ENCODE measurements around the gene CLTB. TPM values are rescaled to one million over a fixed set of nuclear protein-coding genes. Genes with fewer than 3 reads are reported as not detected.

CLTB gene
- polyA plus RNA-seq, 3 donors, result 63.2 to 87.6 (median 75.2) TPM

GRCh38 chr5:176368726-176369125 lies 47.6 kb downstream of the CLTB start:
- Histone ChIP-seq H3K9ac (ENCODE audit: insufficient read depth, low read length, poor library complexity, severe bottlenecking) (no peak overlapping the region), H3K27me3 (ENCODE audit: control insufficient read depth in 2 of 2, insufficient read depth in 2 of 2, low read length in 2 of 2) (peaks cover 20 to 40% of the 10 kb centered on the region in 2 donors), H3K4me2 (replicated peaks; ENCODE audit: extremely low read depth, low read length, poor library complexity, severe bottlenecking) (no peak overlapping the region), H3K36me3 (replicated peaks in 1 of 2; ENCODE audit: control insufficient read depth in 1 of 2, insufficient read depth in 2 of 2, low read length in 2 of 2) (no peaks in the 10 kb centered on the region), H3K9me3 (replicated peaks in 1 of 2; ENCODE audit: control insufficient read depth in 1 of 2, insufficient read depth in 1 of 2, low read length in 2 of 2) (no peaks in the 10 kb centered on the region), H2AFZ (ENCODE audit: insufficient read depth, low read depth, low read length, poor library complexity, severe bottlenecking) (no peak overlapping the region), H3K27ac (ENCODE audit: low read depth in 1 of 2, low read length in 2 of 2) (no peak overlapping the region), H4K20me1 (ENCODE audit: insufficient read depth, low read length) (no peaks in the 10 kb centered on the region), H3K4me3 (replicated peaks in 1 of 3; ENCODE audit: low read depth in 2 of 3, low read length in 3 of 3) (no peak overlapping the region), H3K4me1 (ENCODE audit: control insufficient read depth in 1 of 2, insufficient read depth in 2 of 2, low read length in 2 of 2) (peaks cover 22 to 38% of the 10 kb centered on the region in 2 donors), H3K79me2 (ENCODE audit: insufficient read depth, low read length) (no peaks in the 10 kb centered on the region)
- H3K27me3 Mint-ChIP-seq (ENCODE audit: low read depth in 3 of 3), result peaks cover 32 to 45% (median 36%) of the 10 kb centered on the region in 3 donors
- WGBS (ENCODE audit: insufficient coverage), result 98% methylated on average over 11 of the region's 13 CpGs
- TF ChIP-seq, protein P1, sequence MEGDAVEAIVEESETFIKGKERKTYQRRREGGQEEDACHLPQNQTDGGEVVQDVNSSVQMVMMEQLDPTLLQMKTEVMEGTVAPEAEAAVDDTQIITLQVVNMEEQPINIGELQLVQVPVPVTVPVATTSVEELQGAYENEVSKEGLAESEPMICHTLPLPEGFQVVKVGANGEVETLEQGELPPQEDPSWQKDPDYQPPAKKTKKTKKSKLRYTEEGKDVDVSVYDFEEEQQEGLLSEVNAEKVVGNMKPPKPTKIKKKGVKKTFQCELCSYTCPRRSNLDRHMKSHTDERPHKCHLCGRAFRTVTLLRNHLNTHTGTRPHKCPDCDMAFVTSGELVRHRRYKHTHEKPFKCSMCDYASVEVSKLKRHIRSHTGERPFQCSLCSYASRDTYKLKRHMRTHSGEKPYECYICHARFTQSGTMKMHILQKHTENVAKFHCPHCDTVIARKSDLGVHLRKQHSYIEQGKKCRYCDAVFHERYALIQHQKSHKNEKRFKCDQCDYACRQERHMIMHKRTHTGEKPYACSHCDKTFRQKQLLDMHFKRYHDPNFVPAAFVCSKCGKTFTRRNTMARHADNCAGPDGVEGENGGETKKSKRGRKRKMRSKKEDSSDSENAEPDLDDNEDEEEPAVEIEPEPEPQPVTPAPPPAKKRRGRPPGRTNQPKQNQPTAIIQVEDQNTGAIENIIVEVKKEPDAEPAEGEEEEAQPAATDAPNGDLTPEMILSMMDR (IDR thresholded peaks at IDR 0.05), result no peak
- H3K27ac Mint-ChIP-seq, result no peak overlapping the region
- no peak for DNase-seq
- H3K36me3 Mint-ChIP-seq, result peaks cover 0 to 3% of the 10 kb centered on the region in 2 donors
- peaks cover 0 to 20% (median 4%) of the 10 kb centered on the region in 7 donors for H3K9me3 Mint-ChIP-seq
- peaks cover 23% of the 10 kb centered on the region for H3K4me1 Mint-ChIP-seq
- no peak overlapping the region for H3K4me3 Mint-ChIP-seq
- intact Hi-C loops (cut with micrococcal nuclease), result no loop called here

GRCh38 chr5:176366232-176366894 lies 50.0 kb downstream of the CLTB start:
- H3K4me3 Mint-ChIP-seq, result peak overlapping the region; percentile 56 to 83

More at GRCh38 chr5:176366232-176366894, 50.0 kb downstream of the CLTB start:
- Mint-ChIP-seq H3K4me1 (peaks cover 17% of the 10 kb centered on the region), H3K27ac (no peak overlapping the region), H3K27me3 (ENCODE audit: low read depth in 3 of 3) (peaks cover 34 to 50% (median 42%) of the 10 kb centered on the region in 3 donors), H3K36me3 (peaks cover 0 to 3% of the 10 kb centered on the region in 2 donors), H3K9me3 (peaks cover 0 to 20% (median 4%) of the 10 kb centered on the region in 7 donors)
- no peaks in the 10 kb centered on the region for H3K9me3 ChIP-seq (replicated peaks in 1 of 2; ENCODE audit: control insufficient read depth in 1 of 2, insufficient read depth in 1 of 2, low read length in 2 of 2)
- peak overlapping the region in 1 of 3 experiments; percentile 72 for H3K4me3 ChIP-seq (replicated peaks in 1 of 3; ENCODE audit: low read depth in 2 of 3, low read length in 3 of 3)
- WGBS (ENCODE audit: insufficient coverage), result 87% methylated on average over 37 of the region's 38 CpGs
- H3K79me2 ChIP-seq (ENCODE audit: insufficient read depth, low read length), result peaks cover 2% of the 10 kb centered on the region
- H3K36me3 ChIP-seq (replicated peaks in 1 of 2; ENCODE audit: control insufficient read depth in 1 of 2, insufficient read depth in 2 of 2, low read length in 2 of 2), result no peaks in the 10 kb centered on the region
- no peak overlapping the region for H3K27ac ChIP-seq (ENCODE audit: low read depth in 1 of 2, low read length in 2 of 2)
- H3K4me2 ChIP-seq (replicated peaks; ENCODE audit: extremely low read depth, low read length, poor library complexity, severe bottlenecking), result peak overlapping the region; percentile 74
- TF ChIP-seq, protein P1 (IDR thresholded peaks at IDR 0.05), result no peak
- H3K9ac ChIP-seq (ENCODE audit: insufficient read depth, low read length, poor library complexity, severe bottlenecking), result peak overlapping the region; percentile 28
- peaks cover 17 to 29% of the 10 kb centered on the region in 2 donors for H3K4me1 ChIP-seq (ENCODE audit: control insufficient read depth in 1 of 2, insufficient read depth in 2 of 2, low read length in 2 of 2)
- peak overlapping the region; percentile 81 for H2AFZ ChIP-seq (ENCODE audit: insufficient read depth, low read depth, low read length, poor library complexity, severe bottlenecking)
- DNase-seq, result no peak
- intact Hi-C loops (cut with micrococcal nuclease), result no loop called here
- H4K20me1 ChIP-seq (ENCODE audit: insufficient read depth, low read length), result no peaks in the 10 kb centered on the region
- peaks cover 20 to 46% of the 10 kb centered on the region in 2 donors for H3K27me3 ChIP-seq (ENCODE audit: control insufficient read depth in 2 of 2, insufficient read depth in 2 of 2, low read length in 2 of 2)
